NCI-H187 (cell line): ENCODE data around the gene HDAC4.

ENCODE experiments used
- DNase-seq, 2 experiments: peaks; one replicate each; lab custom pipeline; 2025; lab: John Stamatoyannopoulos, UW

HDAC4 gene

GRCh38 chr2:239122421-239123110 lies 278.3 kb downstream of the HDAC4 start:
- no peak for DNase-seq

DNA sequence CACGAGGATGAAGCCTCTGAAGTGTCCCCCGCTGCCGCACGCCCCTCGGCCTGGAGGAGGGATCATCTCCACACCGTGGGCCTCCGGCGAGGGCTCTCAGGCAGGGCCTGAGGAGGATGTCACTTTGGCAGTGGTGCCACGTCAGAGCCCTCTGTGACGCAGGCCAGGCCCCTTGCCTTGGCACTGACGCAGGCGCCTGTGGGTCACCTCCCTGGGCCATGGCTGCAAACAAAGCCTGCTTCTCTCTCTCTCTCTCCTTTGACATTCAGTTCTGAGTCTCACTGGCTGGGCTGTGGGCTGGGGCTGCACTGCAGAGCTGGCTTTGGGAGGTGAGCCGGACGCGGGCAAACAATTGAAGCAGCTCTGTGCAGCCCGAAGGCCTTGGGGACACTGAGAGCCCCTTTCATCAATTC lies 279.2 kb downstream of the HDAC4 start:
- DNase-seq, result no peak

GRCh38 chr2:239120664-239121063 lies 280.2 kb downstream of the HDAC4 start:
- no peak for DNase-seq

DNA sequence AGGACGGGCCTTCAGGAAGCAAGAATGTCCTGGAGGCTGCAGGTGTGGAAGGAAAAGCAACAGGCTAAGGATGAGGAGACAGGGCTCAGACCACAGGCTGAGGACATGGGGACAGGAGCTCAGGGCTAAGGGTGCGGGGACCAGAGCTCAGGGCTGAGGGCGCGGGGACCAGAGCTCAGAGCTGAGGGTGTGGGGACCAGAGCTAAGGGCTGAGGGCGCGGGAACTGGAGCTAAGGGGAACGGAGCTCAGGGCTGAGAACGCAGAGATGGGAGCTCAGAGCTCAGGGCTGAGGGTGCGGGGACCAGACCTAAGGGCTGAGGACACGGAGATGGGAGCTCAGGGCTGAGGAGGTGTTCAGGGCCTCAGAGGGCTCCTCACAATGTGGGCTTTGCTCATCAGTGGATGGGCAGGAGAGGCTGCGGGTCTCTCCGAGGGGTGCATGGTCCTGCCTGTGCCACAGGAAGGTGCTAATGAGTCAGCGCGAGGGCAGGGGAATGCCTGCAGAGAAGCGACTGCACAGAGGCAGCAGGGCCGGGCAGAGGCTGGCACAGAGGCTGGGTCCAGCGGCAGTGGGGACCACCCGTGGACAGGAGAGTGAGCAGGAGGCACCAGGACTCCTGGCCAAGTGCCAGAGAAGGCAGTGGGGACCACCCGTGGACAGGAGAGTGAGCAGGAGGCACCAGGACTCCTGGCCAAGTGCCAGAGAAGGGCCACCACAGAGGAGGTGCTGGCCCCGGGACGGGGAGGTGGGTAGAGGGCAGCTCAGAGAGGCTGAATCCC lies 281.3 kb downstream of the HDAC4 start:
- no peak for DNase-seq

DNA sequence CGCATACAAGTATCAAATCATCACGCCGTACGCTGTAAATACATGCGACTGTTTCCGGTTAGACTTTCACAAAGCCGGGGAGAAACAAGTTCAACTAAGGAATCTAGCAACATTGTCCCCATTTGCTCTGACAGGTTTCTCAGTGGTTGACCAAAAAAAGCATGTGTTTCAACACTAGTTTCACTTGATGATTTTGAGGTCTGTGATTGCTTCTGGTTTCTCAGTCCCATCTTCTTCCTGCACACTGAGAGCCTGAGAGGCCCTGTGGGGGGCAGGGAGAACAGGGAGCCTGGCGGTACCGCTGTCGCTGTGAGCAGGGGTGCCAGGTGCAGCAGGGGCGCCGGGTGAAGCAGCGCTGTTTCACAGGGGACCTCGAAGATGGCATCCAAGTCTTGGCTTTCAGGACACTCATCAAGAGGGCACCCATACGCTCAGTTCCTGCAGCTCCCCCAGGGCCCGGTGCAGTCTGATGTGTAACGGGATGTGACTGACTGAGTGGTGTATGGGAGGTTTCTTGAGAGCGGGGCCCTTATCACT lies 282.1 kb downstream of the HDAC4 start:
- no peak for DNase-seq

DNA sequence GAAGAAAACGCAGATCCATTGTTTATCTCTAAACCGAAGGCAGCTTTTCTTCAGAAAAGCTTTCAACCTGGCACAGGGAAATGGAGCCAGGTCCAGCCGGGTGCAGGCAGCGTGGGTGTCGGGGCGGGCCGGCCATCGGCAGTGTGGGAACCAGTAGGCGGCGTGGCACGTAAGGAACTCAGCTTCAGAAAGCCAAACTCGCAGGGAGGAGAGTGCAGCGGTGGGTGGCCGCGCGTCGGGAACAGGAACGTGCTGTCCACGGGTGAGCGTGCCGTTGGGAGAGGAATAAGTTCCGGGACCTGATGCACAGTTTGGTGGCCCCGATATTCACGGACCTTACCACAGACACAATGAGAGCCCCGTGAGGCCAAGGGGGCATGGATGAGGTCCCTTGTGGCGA lies 282.6 kb downstream of the HDAC4 start:
- DNase-seq, result no peak

DNA sequence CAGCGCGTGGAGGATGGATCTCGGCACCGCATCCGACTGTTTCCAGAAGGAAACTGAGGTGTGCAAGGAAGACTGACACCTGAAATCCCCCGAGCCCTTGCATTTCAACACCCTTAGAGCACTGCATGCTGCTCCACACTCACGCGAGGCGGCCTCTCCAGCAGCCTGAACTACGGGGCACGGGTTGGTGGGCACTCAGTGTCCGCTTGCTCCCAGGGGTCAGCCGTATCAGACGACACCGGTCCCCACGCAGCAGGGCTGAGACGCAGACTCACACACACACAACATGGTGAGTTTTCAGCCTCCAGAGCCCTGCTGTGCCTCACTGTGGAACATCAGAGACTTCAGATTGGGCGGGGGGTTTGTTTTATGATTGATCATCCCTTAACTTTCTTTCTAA lies 283.0 kb downstream of the HDAC4 start:
- no peak for DNase-seq

GRCh38 chr2:239116456-239117246 lies 284.2 kb downstream of the HDAC4 start:
- DNase-seq, result no peak

GRCh38 chr2:239115616-239116015 lies 285.2 kb downstream of the HDAC4 start:
- no peak for DNase-seq

DNA sequence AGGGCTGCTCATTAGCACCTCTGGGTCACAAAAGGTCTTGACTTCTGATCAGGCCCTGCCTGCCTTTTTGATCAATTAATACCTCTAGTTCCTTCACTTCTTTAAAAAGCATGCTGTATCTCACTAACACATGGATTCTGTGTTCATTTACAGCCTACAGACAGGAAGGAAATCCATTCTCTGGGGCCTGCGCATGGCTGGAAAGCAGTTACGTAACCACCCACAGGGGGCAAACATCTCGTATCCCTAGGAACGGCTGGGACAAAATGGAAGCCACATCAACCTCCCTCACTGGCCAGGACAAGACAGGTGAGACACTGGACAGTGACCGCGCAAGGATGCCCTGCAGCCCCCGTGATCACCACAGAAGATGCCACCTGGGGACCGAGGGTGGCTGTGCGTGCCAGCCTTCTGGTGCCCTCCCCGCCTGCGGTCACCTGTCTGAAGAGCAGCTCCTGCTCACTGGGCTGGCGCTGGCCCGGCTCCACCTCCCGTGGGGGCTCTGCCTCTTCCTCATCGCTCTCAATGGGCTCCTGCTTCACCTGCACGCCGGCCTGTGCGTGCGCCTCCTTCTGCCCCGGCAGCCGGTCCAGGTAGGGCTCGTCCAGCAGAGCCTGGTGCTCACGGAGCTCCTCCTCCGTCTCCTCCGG lies 286.1 kb downstream of the HDAC4 start:
- no peak for DNase-seq

- no peak for DNase-seq
These were observed 286.7 kb downstream of the HDAC4 start for GRCh38 chr2:239114119-239114581.

DNA sequence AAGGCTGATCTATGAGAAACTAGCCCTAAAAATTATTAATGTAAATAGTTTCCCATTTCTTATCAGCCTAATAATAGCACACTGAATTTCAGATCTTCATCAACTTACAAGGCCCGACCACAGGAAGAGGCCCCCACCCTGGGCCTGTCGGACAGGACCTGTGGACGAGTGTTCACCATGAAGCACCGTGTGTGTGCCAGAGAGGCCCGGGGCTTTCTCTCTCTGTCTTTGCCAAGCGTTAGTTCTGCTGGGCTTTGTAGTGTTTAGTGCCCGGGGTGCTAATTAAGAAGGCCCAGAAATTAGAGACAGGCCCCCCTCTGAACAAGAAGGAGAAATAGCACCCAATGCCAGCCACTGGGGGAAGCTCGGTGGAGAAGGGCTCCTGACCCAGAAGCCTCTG lies 287.2 kb downstream of the HDAC4 start:
- no peak for DNase-seq

- DNase-seq, result no peak
These were observed 287.6 kb downstream of the HDAC4 start for GRCh38 chr2:239113171-239113570.

GRCh38 chr2:239112127-239112774 lies 288.6 kb downstream of the HDAC4 start:
- DNase-seq, result no peak

GRCh38 chr2:239111401-239112100 lies 289.3 kb downstream of the HDAC4 start:
- DNase-seq, result no peak

DNA sequence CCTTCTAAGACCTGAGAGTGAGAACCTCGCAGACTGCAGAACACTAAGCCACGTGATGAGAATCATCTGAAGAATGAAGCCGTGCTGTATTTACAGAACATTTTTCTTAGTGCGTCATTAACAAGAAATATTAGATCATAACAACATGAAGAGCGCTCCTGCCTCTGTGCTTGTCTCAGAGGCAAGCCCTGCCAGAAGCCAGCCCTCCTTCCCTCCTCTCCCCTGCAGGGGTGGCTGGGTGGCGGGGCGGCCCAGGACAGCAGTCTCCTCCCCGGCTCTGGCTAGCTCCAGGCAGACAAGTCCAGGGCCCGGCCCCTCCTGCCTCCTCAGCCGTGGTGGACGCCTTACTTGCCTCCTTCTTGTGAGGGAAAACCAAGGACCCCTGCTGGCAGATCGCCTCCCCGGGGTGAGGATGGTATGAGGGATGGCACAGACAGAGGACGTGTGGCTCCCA lies 290.2 kb downstream of the HDAC4 start:
- no peak for DNase-seq

DNA sequence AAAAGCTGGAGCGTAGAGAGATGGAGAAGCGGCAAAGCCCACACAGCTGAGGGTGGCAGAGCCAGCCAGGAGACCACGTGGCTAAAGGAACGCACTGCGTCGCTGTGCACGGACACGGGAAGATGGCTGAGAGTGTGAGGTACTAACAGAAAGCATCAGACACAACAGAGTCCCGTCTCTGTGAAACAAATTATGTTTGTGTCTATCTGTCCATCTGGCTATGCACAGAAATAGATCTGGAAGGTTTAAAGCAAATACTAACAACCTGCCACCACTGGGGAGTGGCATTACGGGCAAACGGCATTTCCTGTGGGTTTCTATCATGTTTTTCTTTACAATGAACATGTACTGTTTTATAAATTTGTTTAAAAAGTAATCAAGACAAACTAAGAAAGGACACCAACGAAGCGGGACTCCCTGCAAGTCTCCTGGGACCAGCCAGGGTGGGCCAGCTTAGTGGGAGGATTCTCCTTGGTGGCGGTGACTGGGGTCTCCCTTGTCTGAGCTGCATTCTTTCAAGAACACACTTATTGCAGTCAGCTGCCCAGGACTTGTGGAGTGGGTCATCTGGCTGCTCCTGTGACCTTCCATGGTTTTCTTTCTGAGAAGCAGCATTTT lies 290.8 kb downstream of the HDAC4 start:
- no peak for DNase-seq

DNA sequence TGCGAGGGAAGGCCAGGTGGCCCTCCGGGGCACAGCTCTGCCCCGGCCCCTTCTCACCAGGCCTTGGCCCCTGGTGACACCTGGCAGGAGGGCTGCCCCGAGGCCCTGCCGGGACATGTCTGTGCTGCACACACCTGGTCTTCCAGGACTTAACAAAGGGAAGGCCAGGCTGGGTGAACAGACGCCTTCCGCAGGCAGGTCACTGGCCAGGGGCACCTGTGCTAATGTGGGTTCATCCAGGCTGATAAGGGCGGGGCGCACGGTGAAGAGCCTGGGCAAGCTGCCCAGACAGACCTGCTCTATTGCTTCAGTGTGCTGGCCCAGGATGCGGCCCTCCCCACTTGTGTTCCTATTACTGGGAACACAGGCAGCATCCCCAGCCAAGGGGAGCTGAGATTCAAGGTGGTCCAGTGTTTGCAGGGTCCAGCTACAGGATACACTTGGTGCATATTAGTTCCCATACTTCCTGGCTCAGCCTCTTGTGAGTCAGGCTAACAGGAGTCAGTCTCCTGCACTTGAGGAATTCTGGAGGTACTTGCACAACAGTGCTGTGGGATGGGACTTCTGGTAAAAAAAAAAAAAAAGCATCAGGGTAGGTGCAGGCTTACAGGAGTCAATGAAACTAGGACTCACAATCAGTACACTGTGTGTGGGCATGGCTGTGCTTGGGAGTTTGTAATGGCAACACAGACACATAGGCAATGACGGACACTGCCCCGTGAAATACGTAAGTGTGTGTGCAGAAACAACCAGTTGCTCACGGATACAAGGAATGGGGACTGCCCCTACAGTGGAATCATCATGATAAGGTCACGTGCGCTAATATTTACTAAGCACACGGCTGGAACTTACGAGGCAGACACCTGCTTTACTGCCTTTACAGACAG lies 291.5 kb downstream of the HDAC4 start:
- no peak for DNase-seq

DNA sequence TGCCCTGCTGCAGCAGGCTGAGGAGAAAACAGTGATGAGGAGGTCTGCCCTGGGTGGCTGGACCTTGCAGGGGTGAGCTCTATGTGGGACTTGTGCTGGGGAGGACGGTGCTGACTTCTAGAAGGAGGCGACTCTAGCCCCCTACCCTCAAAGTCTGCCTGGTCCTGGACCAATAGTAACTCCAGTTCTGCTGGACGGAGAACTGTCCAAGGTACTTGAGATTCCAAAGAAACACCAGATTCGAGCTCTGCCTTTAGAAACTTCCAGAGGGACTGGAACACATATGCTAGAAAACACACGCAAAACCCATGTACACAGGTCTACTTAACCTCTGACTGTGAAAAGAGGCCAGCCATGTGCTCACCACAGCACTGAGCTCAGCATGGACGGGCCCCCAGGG lies 292.4 kb downstream of the HDAC4 start:
- no peak for DNase-seq
